H1 (cell line): ENCODE data around the gene FAIM2. TPM values are rescaled to one million over a fixed set of nuclear protein-coding genes. Genes with fewer than 3 reads are reported as not detected.

ENCODE experiments used
- CTCF ChIA-PET: fragments of 300-600 bp; sonication (Branson Sonifier 250); formaldehyde crosslinking; loops from one replicate; lab custom pipeline; 2021; ENCODE audit not compliant: partially characterized antibody; lab: Charles Lee
- POLR2A ChIA-PET: fragments of 300-600 bp; sonication (Branson Sonifier 250); formaldehyde crosslinking; loops from one replicate; lab custom pipeline; 2021; ENCODE audit warnings: inconsistent platforms; ENCODE audit not compliant: partially characterized antibody; lab: Charles Lee
- DNase-seq, 2 experiments: peaks; one replicate each; pipeline versions ENCODE4 v3.0.0 to v3.0.0-alpha.2; 2010 to 2022; ENCODE audit warnings: low spot score in 2 of 2, low read depth in 1 of 2, mixed read lengths in 1 of 2
- FAIRE-seq: peaks from 2 replicates; lab custom pipeline; 2011; peaks lifted over from hg19 to GRCh38; lab: Jason Lieb, UNC
- H2AFZ ChIP-seq: 2 replicates; pipeline ENCODE4 v1.8.1; 2012; ENCODE audit warnings: low read length, inconsistent platforms
- H2AK5ac ChIP-seq: 2 replicates; pipeline ENCODE4 v1.6.1; 2013; ENCODE audit warnings: low read depth, low read length
- H2BK120ac ChIP-seq: replicated peaks from 2 replicates; pipeline ENCODE3; 2013; ENCODE audit warnings: low read depth, low read length, inconsistent platforms
- H2BK12ac ChIP-seq: 2 replicates; pipeline ENCODE4 v1.6.1; 2013; ENCODE audit warnings: low read depth, low read length
- H2BK15ac ChIP-seq: 2 replicates; pipeline ENCODE4 v1.6.1; 2013; ENCODE audit warnings: low read length
- H2BK20ac ChIP-seq: 2 replicates; pipeline ENCODE4 v1.6.1; 2013; ENCODE audit warnings: low read length
- H2BK5ac ChIP-seq: 2 replicates; pipeline ENCODE4 v1.6.1; 2013; ENCODE audit warnings: low read depth, low read length
- H3K14ac ChIP-seq: 2 replicates; pipeline ENCODE4 v1.6.1; 2013; ENCODE audit warnings: inconsistent platforms; ENCODE audit not compliant: insufficient read length
- H3K18ac ChIP-seq: 2 replicates; pipeline ENCODE4 v1.6.1; 2013; ENCODE audit warnings: low read length; ENCODE audit errors: extremely low read depth
- H3K23ac ChIP-seq: 2 replicates; pipeline ENCODE4 v1.6.1; 2013; ENCODE audit warnings: inconsistent platforms; ENCODE audit not compliant: insufficient read length
- H3K23me2 ChIP-seq: 2 replicates; pipeline ENCODE4 v1.6.1; 2013; ENCODE audit warnings: low read depth, low read length
- H3K27ac ChIP-seq: 2 replicates; pipeline ENCODE4 v1.6.1; 2011; ENCODE audit warnings: low read depth, low read length, inconsistent platforms
- H3K27me3 ChIP-seq, 4 experiments: replicated peaks in 1 of 4; 1 replicate in 1 of 4; 2 replicates in 3 of 4; pipeline versions ENCODE4 v1.6.1 to v1.8.1; 2011 to 2013; ENCODE audit warnings: low read length in 3 of 4, mild to moderate bottlenecking in 3 of 4, inconsistent platforms in 2 of 4, mixed read lengths in 2 of 4, moderate library complexity in 1 of 4; ENCODE audit not compliant: control insufficient read depth in 3 of 4, insufficient read depth in 3 of 4; ENCODE audit errors: extremely low read depth in 1 of 4
- H3K36me3 ChIP-seq, 4 experiments: 2 replicates each; pipeline versions ENCODE4 v1.6.1 to v1.8.1; 2011 to 2013; ENCODE audit warnings: mild to moderate bottlenecking in 4 of 4, low read length in 3 of 4, moderate library complexity in 2 of 4, control low read depth in 1 of 4, inconsistent platforms in 1 of 4; ENCODE audit not compliant: insufficient read depth in 4 of 4, control insufficient read depth in 2 of 4
- H3K4ac ChIP-seq: replicated peaks from 2 replicates; pipeline ENCODE3; 2013; ENCODE audit warnings: low read length, low read depth, mixed read lengths, inconsistent platforms; ENCODE audit not compliant: insufficient read length
- H3K4me1 ChIP-seq, 4 experiments: replicated peaks in 1 of 4; 1 replicate in 1 of 4; 2 replicates in 3 of 4; pipeline versions ENCODE4 v1.6.1 to v1.8.1; 2011 to 2013; ENCODE audit warnings: low read length in 3 of 4, inconsistent platforms in 2 of 4, mixed read lengths in 1 of 4; ENCODE audit not compliant: insufficient read depth in 4 of 4, control insufficient read depth in 3 of 4
- H3K4me2 ChIP-seq, 2 experiments: 2 replicates each; pipeline versions ENCODE4 v1.6.1 to v1.8.1; 2011 to 2013; ENCODE audit warnings: low read depth in 2 of 2, low read length in 2 of 2, control low read depth in 1 of 2, inconsistent platforms in 1 of 2, mild to moderate bottlenecking in 1 of 2; ENCODE audit not compliant: insufficient read depth in 1 of 2
- H3K4me3 ChIP-seq, 4 experiments: fragments of 200-600, 300-600 bp in 1 of 4; sonication (generic), shearing (Covaris generic), sonication (Bioruptor Twin) in 1 of 4; 2 replicates each; pipeline versions ENCODE4 v1.5.1 to v1.8.1; 2011 to 2016; ENCODE audit warnings: low read length in 4 of 4, low read depth in 3 of 4, control low read depth in 2 of 4, inconsistent platforms in 2 of 4, mild to moderate bottlenecking in 2 of 4, mixed read lengths in 1 of 4, moderate library complexity in 1 of 4; ENCODE audit not compliant: insufficient read depth in 2 of 4; ENCODE audit errors: extremely low read depth in 1 of 4
- H3K56ac ChIP-seq: replicated peaks from 2 replicates; pipeline ENCODE3; 2013; ENCODE audit warnings: low read depth, mild to moderate bottlenecking, mixed read lengths, low read length, inconsistent platforms; ENCODE audit not compliant: insufficient read length
- H3K79me1 ChIP-seq: 2 replicates; pipeline ENCODE4 v1.6.1; 2013; ENCODE audit warnings: low read depth, low read length, control low read depth
- H3K79me2 ChIP-seq, 2 experiments: 2 replicates each; pipeline versions ENCODE4 v1.6.1 to v1.8.1; 2012 to 2013; ENCODE audit warnings: low read length in 2 of 2, mild to moderate bottlenecking in 2 of 2, inconsistent platforms in 1 of 2; ENCODE audit not compliant: insufficient read depth in 2 of 2, control insufficient read depth in 1 of 2
- H3K9ac ChIP-seq, 4 experiments: replicated peaks in 1 of 4; 1 replicate in 1 of 4; 2 replicates in 3 of 4; pipeline versions ENCODE4 v1.6.1 to v1.8.1; 2011 to 2013; ENCODE audit warnings: low read depth in 3 of 4, low read length in 3 of 4, control low read depth in 2 of 4, mild to moderate bottlenecking in 2 of 4, moderate library complexity in 2 of 4, inconsistent platforms in 1 of 4; ENCODE audit errors: extremely low read depth in 1 of 4
- H3K9me3 ChIP-seq, 2 experiments: 2 replicates each; pipeline versions ENCODE4 v1.6.1 to v1.8.1; 2012 to 2013; ENCODE audit warnings: mild to moderate bottlenecking in 2 of 2, moderate library complexity in 2 of 2, control low read depth in 1 of 2, inconsistent platforms in 1 of 2, low read depth in 1 of 2, low read length in 1 of 2, mixed read lengths in 1 of 2; ENCODE audit not compliant: insufficient read depth in 2 of 2
- H4K20me1 ChIP-seq, 2 experiments: replicated peaks in 1 of 2; 2 replicates each; pipeline versions ENCODE3 to v1.8.1; 2011 to 2013; ENCODE audit warnings: inconsistent platforms in 2 of 2, low read length in 2 of 2, mild to moderate bottlenecking in 1 of 2; ENCODE audit not compliant: insufficient read depth in 2 of 2, control insufficient read depth in 1 of 2
- H4K5ac ChIP-seq: 2 replicates; pipeline ENCODE4 v1.6.1; 2013; ENCODE audit warnings: low read length, low read depth, mixed read lengths, inconsistent platforms; ENCODE audit not compliant: insufficient read length
- H4K8ac ChIP-seq: 2 replicates; pipeline ENCODE4 v1.8.0; 2013; ENCODE audit warnings: mild to moderate bottlenecking, moderate library complexity, low read length, inconsistent platforms; ENCODE audit not compliant: insufficient read depth; ENCODE audit errors: extremely low read depth
- H4K91ac ChIP-seq: replicated peaks from 2 replicates; pipeline ENCODE3; 2013; ENCODE audit warnings: low read length, mixed read lengths, inconsistent platforms; ENCODE audit not compliant: insufficient read length
- BACH1 ChIP-seq: IDR thresholded peaks from 2 replicates; pipeline ENCODE4 v1.6.1; 2012; ENCODE audit warnings: low read length, improper control_type of control experiment
- BCL11A ChIP-seq, 2 experiments: IDR thresholded peaks; one replicate each; pipeline ENCODE4 v1.6.1; 2011; ENCODE audit warnings: low read depth in 2 of 2, low read length in 2 of 2, mild to moderate bottlenecking in 2 of 2
- CEBPB ChIP-seq: IDR thresholded peaks from 2 replicates; pipeline ENCODE4 v1.6.1; 2012; ENCODE audit warnings: low read depth, low read length
- CHD2 ChIP-seq: IDR thresholded peaks from 2 replicates; pipeline ENCODE4 v1.6.1; 2012; ENCODE audit warnings: low read length, improper control_type of control experiment
- EGR1 ChIP-seq: IDR thresholded peaks from 2 replicates; pipeline ENCODE4 v1.6.1; 2011; ENCODE audit warnings: low read depth, low read length, borderline replicate concordance
- HDAC2 ChIP-seq, 2 experiments: fragments of 300-600 bp in 1 of 2; sonication (generic) in 1 of 2; IDR thresholded peaks; 2 replicates each; pipeline ENCODE4 v1.6.1; 2011 to 2012; ENCODE audit warnings: low read depth in 2 of 2, low read length in 2 of 2, mild to moderate bottlenecking in 2 of 2, moderate library complexity in 2 of 2, borderline replicate concordance in 1 of 2, inconsistent platforms in 1 of 2
- HDAC6 ChIP-seq: IDR thresholded peaks from one replicate; pipeline ENCODE4 v1.7.1; 2012; ENCODE audit warnings: low read depth, mild to moderate bottlenecking, inconsistent platforms, low read length, moderate library complexity
- MAFK ChIP-seq: IDR thresholded peaks from 2 replicates; pipeline ENCODE4 v1.6.1; 2012; ENCODE audit warnings: low read depth, mild to moderate bottlenecking, improper control_type of control experiment, low read length
- NANOG ChIP-seq: IDR thresholded peaks from 2 replicates; pipeline ENCODE4 v1.6.1; 2011; ENCODE audit warnings: low read length, low read depth, mild to moderate bottlenecking, inconsistent platforms; ENCODE audit not compliant: insufficient read depth, poor library complexity, severe bottlenecking
- POLR2A ChIP-seq, 2 experiments: IDR thresholded peaks; 1 replicate in 1 of 2; 2 replicates in 1 of 2; pipeline ENCODE4 v1.6.1; 2011; ENCODE audit warnings: low read depth in 2 of 2, low read length in 2 of 2, mild to moderate bottlenecking in 2 of 2; ENCODE audit errors: control extremely low read depth in 1 of 2
- RXRA ChIP-seq: IDR thresholded peaks from 2 replicates; pipeline ENCODE4 v1.6.1; 2011; ENCODE audit warnings: low read depth, mild to moderate bottlenecking, low read length, moderate library complexity; ENCODE audit not compliant: insufficient read depth
- SIRT6 ChIP-seq: IDR thresholded peaks from one replicate; pipeline ENCODE4 v1.7.1; 2012; ENCODE audit warnings: low read length, inconsistent platforms
- SIX5 ChIP-seq: IDR thresholded peaks from 2 replicates; pipeline ENCODE4 v1.6.1; 2011; ENCODE audit warnings: mild to moderate bottlenecking, low read depth, low read length
- SP1 ChIP-seq: IDR thresholded peaks from 2 replicates; pipeline ENCODE4 v1.6.1; 2011; ENCODE audit warnings: low read depth, low read length
- TBP ChIP-seq: IDR thresholded peaks from 2 replicates; pipeline ENCODE4 v1.6.1; 2011; ENCODE audit warnings: low read depth, low read length, improper control_type of control experiment
- TEAD4 ChIP-seq: IDR thresholded peaks from 2 replicates; pipeline ENCODE4 v1.6.1; 2012; ENCODE audit warnings: low read depth, low read length, inconsistent platforms, mixed read lengths
- WGBS, 2 experiments: shearing (Covaris generic) in 1 of 2; methylation state at CpG; one replicate each; pipeline versions ENCODE4 v1.1.6 to v1.1.7; 2013 to 2015; ENCODE audit warnings: low lambda C conversion rate in 2 of 2, mixed read lengths in 2 of 2, inconsistent platforms in 1 of 2, low coverage in 1 of 2, missing lambda C conversion rate in 1 of 2; ENCODE audit not compliant: insufficient replicate concordance in 2 of 2, insufficient coverage in 1 of 2, insufficient read length in 1 of 2; ENCODE audit errors: extremely low coverage in 1 of 2, missing lambda C conversion rate in 1 of 2; 5-methylcytosine and 5-hydroxymethylcytosine counted together
- polyA plus RNA-seq, 7 experiments: library from polyadenylated mRNA; depleted of rRNA in 3 of 7; stranded (reverse) in 5 of 7; unstranded in 2 of 7; fragments of >200 nt in 5 of 7; fragments of 200-250 nt in 2 of 7; gene quantifications; 1 replicate in 5 of 7; 2 replicates in 1 of 7; 4 replicates in 1 of 7; pipeline versions ENCODE4 v1.2.1 to v1.2.3, GENCODE V29; 2011 to 2013; ENCODE audit warnings: missing spikeins in 2 of 7, mixed read lengths in 2 of 7
- total RNA-seq: library from RNA; stranded (reverse); fragmentation: NEBNext Ultra II Directional; extraction: Animal tissue kit (Norgen Biotek cat#: 25700); gene quantifications from 2 replicates; pipeline ENCODE4 v1.2.1, GENCODE V29; 2021

The FAIM2 gene
- total and polyA plus RNA-seq, 2 of the 8 experiments (the other 6 are each of a cell fraction or from before 2014, with no cell fraction given), result 0.89 to 1.3 TPM

DNA sequence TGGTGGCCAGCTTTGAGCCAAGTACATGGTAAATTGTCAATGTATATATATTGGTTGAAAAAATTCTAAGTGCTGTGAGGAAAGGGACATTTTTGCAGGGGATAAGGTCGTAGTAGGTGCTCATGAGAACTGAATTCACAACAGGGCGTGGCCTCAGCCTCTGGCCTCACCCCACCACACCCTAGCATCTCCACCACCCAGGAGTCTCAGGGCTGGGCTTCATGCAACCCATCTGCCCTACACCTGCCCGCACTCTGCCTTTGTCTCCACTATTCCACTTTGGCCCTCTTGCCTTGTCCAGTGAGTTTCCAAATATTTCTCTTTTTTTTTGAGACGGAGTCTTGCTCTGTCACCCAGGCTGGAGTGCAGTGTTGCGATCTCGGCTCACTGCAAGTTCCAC, 24.8 kb upstream of the FAIM2 start:
- Histone ChIP-seq H3K9me3 (no peaks in the 10 kb centered on the region), H2BK5ac (no peak overlapping the region), H3K56ac (no peak overlapping the region), H3K18ac (no peak overlapping the region), H3K36me3 (no peaks in the 10 kb centered on the region), H4K91ac (no peak overlapping the region), H3K4me2 (no peak overlapping the region), H2AK5ac (no peak overlapping the region), H3K79me1 (0 out of 2 replicates have a peak, but pooled peaks cover 2% of the 10 kb centered on the region), H2AFZ (no peak overlapping the region), H3K79me2 (no peaks in the 10 kb centered on the region), H2BK20ac (no peak overlapping the region), H2BK15ac (no peak overlapping the region), H3K14ac (no peak overlapping the region), H3K27me3 (no peaks in the 10 kb centered on the region; a peak in 1 of 7 replicates), H3K4me3 (no peak overlapping the region), H3K23ac (no peak overlapping the region), H3K4ac (no peak overlapping the region), H4K20me1 (peaks cover 0 to 2% of the 10 kb centered on the region in 2 experiments), H3K9ac (no peak overlapping the region), H3K4me1 (no peaks in the 10 kb centered on the region; a peak in 1 of 7 replicates), H3K23me2 (0 out of 2 replicates have a peak, but pooled peaks cover 2% of the 10 kb centered on the region), H2BK120ac (no peak overlapping the region), H3K27ac (no peak overlapping the region), H4K8ac (no peak overlapping the region; the same call in 1 of the 2 replicates), H4K5ac (no peak overlapping the region), H2BK12ac (no peak overlapping the region)
- TF ChIP-seq TEAD4 (no peak), TBP (no peak), BACH1 (no peak), CEBPB (no peak), CHD2 (no peak), SP1 (no peak), HDAC2 (IDR thresholded peaks at IDR 0.05; ENCODE audit: borderline replicate concordance in 1 of 2, low read depth in 2 of 2, low read length in 2 of 2) (no peak), NANOG (no peak), SIX5 (no peak), BCL11A (IDR thresholded peaks at IDR 0.05; ENCODE audit: low read depth in 2 of 2, low read length in 2 of 2) (no peak), EGR1 (no peak), POLR2A (IDR thresholded peaks at IDR 0.05; ENCODE audit: control extremely low read depth in 1 of 2, low read depth in 2 of 2, low read length in 2 of 2) (no peak), RXRA (no peak), HDAC6 (no peak), MAFK (no peak), SIRT6 (no peak)
- no peak for FAIRE-seq
- ChIA-PET CTCF (interaction anchor here (0.6 to 2.8 kb wide), 8 partner anchors 16 to 326 kb away, joined by 3 to 18 read pairs (median 4); no protein-coding TSS in a partner anchor), POLR2A (interaction anchor here (0.8 kb wide), 1 partner anchor 18 kb away, joined by 4 read pairs; no protein-coding TSS in a partner anchor)
- DNase-seq, result no peak
- 86% methylated on average over 6 of the region's 6 CpGs; no CpG with 5 or more reads in 1 of the 2 experiments for WGBS, 2 experiments
